KMS-11 (cell line): ENCODE measurements around the gene RBMS2.
A peak's percentile ranks its signal among the peaks of the same experiment; 100 is the strongest.
"Not testable (repeated sequence)": the region's sequence is repeated elsewhere in the genome, so short reads cannot be mapped to it uniquely, and the experiment has no call there.

ENCODE experiments used
- H2AFZ ChIP-seq: fragments of 200-600 bp; sonication (generic); 2 replicates; pipeline ENCODE4 v1.6.1; 2016; ENCODE audit warnings: antibody characterized with exemption, mixed run types, low read depth
- H3K27ac ChIP-seq: fragments of 200-600 bp; sonication (generic); 2 replicates; pipeline ENCODE4 v1.6.1; 2016; ENCODE audit warnings: mild to moderate bottlenecking, mixed run types
- H3K27me3 ChIP-seq: fragments of 200-600 bp; sonication (generic); 2 replicates; pipeline ENCODE4 v1.6.1; 2017; ENCODE audit warnings: mild to moderate bottlenecking, low read depth, mixed run types, moderate library complexity; ENCODE audit not compliant: insufficient read depth
- H3K36me3 ChIP-seq: fragments of 200-600 bp; sonication (generic); 2 replicates; pipeline ENCODE4 v1.6.1; 2017; ENCODE audit warnings: mild to moderate bottlenecking, mixed run types; ENCODE audit not compliant: insufficient read depth
- H3K4me1 ChIP-seq: fragments of 200-600 bp; sonication (generic); 2 replicates; pipeline ENCODE4 v1.6.1; 2016; ENCODE audit warnings: mild to moderate bottlenecking, low read depth, mixed run types; ENCODE audit not compliant: poor library complexity, severe bottlenecking
- H3K4me2 ChIP-seq: fragments of 200-600 bp; sonication (generic); 2 replicates; pipeline ENCODE4 v1.7.0; 2016; ENCODE audit warnings: mild to moderate bottlenecking, mixed run types
- H3K4me3 ChIP-seq: fragments of 200-600 bp; sonication (generic); IDR thresholded peaks from 2 replicates; pipeline ENCODE4 v1.6.1; 2017; ENCODE audit warnings: low read depth, low read length, mixed read lengths; ENCODE audit not compliant: insufficient read depth
- H3K79me2 ChIP-seq: fragments of 200-600 bp; sonication (generic); 2 replicates; pipeline ENCODE4 v1.6.1; 2016; ENCODE audit warnings: low read depth, mixed run types; ENCODE audit not compliant: insufficient read depth
- H3K9ac ChIP-seq: fragments of 200-600 bp; sonication (generic); 2 replicates; pipeline ENCODE4 v1.6.1; 2016; ENCODE audit warnings: mild to moderate bottlenecking, mixed run types
- H4K20me1 ChIP-seq: fragments of 200-600 bp; sonication (generic); 2 replicates; pipeline ENCODE4 v1.6.1; 2016; ENCODE audit warnings: mild to moderate bottlenecking, mixed run types; ENCODE audit not compliant: insufficient read depth
- TF ChIP-seq, protein P1 (sequence below): fragments of 200-600 bp; sonication (generic); conservative IDR thresholded peaks from 2 replicates; pipeline ENCODE4 v1.6.1; 2017; ENCODE audit warnings: low read depth, mild to moderate bottlenecking, antibody characterized with exemption, low read length, moderate library complexity, mixed read lengths

Gene RBMS2

GRCh38 chr12:56496704-56497103 lies 24.9 kb upstream of the RBMS2 start:
- H3K79me2 ChIP-seq, H4K20me1 ChIP-seq, H3K4me1 ChIP-seq, H3K36me3 ChIP-seq, H3K4me3 ChIP-seq, H3K4me2 ChIP-seq, H3K27ac ChIP-seq, H2AFZ ChIP-seq, H3K9ac ChIP-seq: not testable (repeated sequence)
- H3K27me3 ChIP-seq = peaks cover 19% of the 10 kb centered on the region; the same call in 1 of the 2 replicates
- TF ChIP-seq, protein P1, sequence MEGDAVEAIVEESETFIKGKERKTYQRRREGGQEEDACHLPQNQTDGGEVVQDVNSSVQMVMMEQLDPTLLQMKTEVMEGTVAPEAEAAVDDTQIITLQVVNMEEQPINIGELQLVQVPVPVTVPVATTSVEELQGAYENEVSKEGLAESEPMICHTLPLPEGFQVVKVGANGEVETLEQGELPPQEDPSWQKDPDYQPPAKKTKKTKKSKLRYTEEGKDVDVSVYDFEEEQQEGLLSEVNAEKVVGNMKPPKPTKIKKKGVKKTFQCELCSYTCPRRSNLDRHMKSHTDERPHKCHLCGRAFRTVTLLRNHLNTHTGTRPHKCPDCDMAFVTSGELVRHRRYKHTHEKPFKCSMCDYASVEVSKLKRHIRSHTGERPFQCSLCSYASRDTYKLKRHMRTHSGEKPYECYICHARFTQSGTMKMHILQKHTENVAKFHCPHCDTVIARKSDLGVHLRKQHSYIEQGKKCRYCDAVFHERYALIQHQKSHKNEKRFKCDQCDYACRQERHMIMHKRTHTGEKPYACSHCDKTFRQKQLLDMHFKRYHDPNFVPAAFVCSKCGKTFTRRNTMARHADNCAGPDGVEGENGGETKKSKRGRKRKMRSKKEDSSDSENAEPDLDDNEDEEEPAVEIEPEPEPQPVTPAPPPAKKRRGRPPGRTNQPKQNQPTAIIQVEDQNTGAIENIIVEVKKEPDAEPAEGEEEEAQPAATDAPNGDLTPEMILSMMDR = peak; percentile 60; the same call in 1 of the 2 replicates

GRCh38 chr12:56498126-56498902 lies 23.3 kb upstream of the RBMS2 start:
- H3K27ac ChIP-seq, H3K36me3 ChIP-seq, H3K4me1 ChIP-seq, H3K9ac ChIP-seq, H3K4me3 ChIP-seq, H3K79me2 ChIP-seq, H2AFZ ChIP-seq, H3K4me2 ChIP-seq, H4K20me1 ChIP-seq: not testable (repeated sequence)
- H3K27me3 ChIP-seq = peaks cover 18% of the 10 kb centered on the region; the same call in 1 of the 2 replicates
- TF ChIP-seq, protein P1 = 0 out of 2 replicates have a peak, but pooled peaks have one; percentile 8

DNA sequence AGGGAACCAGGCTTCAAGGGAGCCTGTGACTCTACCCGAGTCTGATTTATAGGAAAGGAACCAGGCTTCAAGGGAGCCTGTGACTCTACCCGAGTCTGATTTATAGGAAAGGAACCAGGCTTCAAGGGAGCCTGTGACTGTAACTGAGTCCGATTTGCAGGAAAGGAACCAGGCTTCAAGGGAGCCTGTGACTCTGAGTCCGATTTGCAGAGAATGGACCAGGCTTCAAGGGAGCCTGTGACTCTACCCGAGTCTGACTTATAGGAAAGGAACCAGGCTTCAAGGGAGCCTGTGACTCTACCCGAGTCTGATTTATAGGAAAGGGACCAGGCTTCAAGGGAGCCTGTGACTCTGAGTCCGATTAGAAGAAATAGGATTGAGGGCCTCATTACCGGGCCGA lies 22.2 kb upstream of the RBMS2 start:
- not testable (repeated sequence) for H3K27ac ChIP-seq, H3K79me2 ChIP-seq, H2AFZ ChIP-seq, H3K4me3 ChIP-seq, H4K20me1 ChIP-seq, H3K4me1 ChIP-seq, H3K36me3 ChIP-seq, H3K4me2 ChIP-seq, H3K9ac ChIP-seq
- H3K27me3 ChIP-seq = peaks cover 18% of the 10 kb centered on the region; the same call in 1 of the 2 replicates

DNA sequence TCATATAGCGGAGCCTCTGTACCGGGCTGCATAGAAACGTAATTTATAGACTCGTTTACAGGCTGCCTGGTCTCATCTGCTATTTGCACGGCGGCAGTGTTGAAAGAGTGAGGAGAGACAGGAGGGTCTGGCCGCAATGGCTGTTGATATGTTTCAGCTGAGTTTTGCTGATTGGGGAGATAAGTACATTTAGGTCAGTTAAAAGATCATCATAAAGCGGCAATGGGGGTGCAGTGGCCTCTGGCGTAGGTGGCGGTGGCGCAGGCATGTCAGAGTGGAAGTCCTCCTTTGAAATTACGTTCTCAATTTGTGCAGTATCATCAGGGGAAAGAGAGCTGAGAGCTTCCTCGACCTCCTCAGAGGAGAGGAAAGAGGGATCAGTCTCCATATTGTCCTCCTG lies 21.7 kb upstream of the RBMS2 start:
- not testable (repeated sequence) for H3K9ac ChIP-seq, H3K79me2 ChIP-seq, H3K4me3 ChIP-seq, H3K4me2 ChIP-seq, H3K27ac ChIP-seq, H2AFZ ChIP-seq, H3K4me1 ChIP-seq, H4K20me1 ChIP-seq, H3K36me3 ChIP-seq
- peaks cover 18% of the 10 kb centered on the region; the same call in 1 of the 2 replicates for H3K27me3 ChIP-seq

GRCh38 chr12:56510786-56511185 lies 10.8 kb upstream of the RBMS2 start:
- Histone ChIP-seq H3K27me3 (no peaks in the 10 kb centered on the region; the same call in 1 of the 2 replicates), H3K9ac (no peak overlapping the region), H3K4me1 (peaks cover 3% of the 10 kb centered on the region), H3K4me2 (no peak overlapping the region), H3K36me3 (no peaks in the 10 kb centered on the region), H3K27ac (no peak overlapping the region), H3K79me2 (no peaks in the 10 kb centered on the region), H4K20me1 (no peaks in the 10 kb centered on the region), H3K4me3 (no peak overlapping the region), H2AFZ (no peak overlapping the region)
- TF ChIP-seq, protein P1 = no peak
